IMR-90 (cell line): ENCODE results near the gene VPS13C. TPM values are rescaled to one million over a fixed set of nuclear protein-coding genes. Genes with fewer than 3 reads are reported as not detected.

ENCODE experiments used
- ATAC-seq: fragments of 200-7000 bp; cut with Tn5 transposase; 2 replicates; pipeline ENCODE4 v1.9.1; 2020; ENCODE audit warnings: low read depth, mild to moderate bottlenecking, moderate library complexity
- BruUV-seq: library from RNA; stranded (reverse); fragments of 400-500 nt; replicated peaks from 2 replicates; lab custom pipeline; 2021; lab: Mats Ljungman, UMichigan
- CTCF ChIA-PET: fragments of 300-600 bp; formaldehyde crosslinking; extraction: SDS; loops from one replicate; lab custom pipeline; 2021; ENCODE audit warnings: antibody characterized with exemption; lab: Yijun Ruan, JAX
- POLR2A ChIA-PET: fragments of 300-600 bp; sonication (Branson Sonifier 250); formaldehyde crosslinking; loops from one replicate; lab custom pipeline; 2022; ENCODE audit warnings: antibody characterized with exemption; ENCODE audit not compliant: unreplicated experiment; lab: Charles Lee
- DNase-seq: peaks from one replicate; pipeline ENCODE4 v3.0.0; 2013
- H2AFZ ChIP-seq: replicated peaks from 2 replicates; pipeline ENCODE3; 2013; ENCODE audit warnings: low read length, mild to moderate bottlenecking; ENCODE audit not compliant: poor library complexity
- H2AK5ac ChIP-seq: 2 replicates; pipeline ENCODE4 v1.6.1; 2013; ENCODE audit warnings: low read depth, low read length, inconsistent platforms
- H2AK9ac ChIP-seq: replicated peaks from 2 replicates; pipeline ENCODE3; 2013; ENCODE audit warnings: mild to moderate bottlenecking, low read depth, low read length, moderate library complexity; ENCODE audit not compliant: poor library complexity
- H2BK120ac ChIP-seq: 2 replicates; pipeline ENCODE4 v1.6.1; 2013; ENCODE audit warnings: low read depth, low read length, inconsistent platforms
- H2BK15ac ChIP-seq: 3 replicates; pipeline ENCODE4 v1.6.1; 2013; ENCODE audit warnings: low read depth, low read length, inconsistent platforms
- H2BK20ac ChIP-seq: 2 replicates; pipeline ENCODE4 v1.6.1; 2013; ENCODE audit warnings: low read depth, mild to moderate bottlenecking, inconsistent platforms, low read length, moderate library complexity
- H2BK5ac ChIP-seq: 2 replicates; pipeline ENCODE4 v1.6.1; 2013; ENCODE audit warnings: mild to moderate bottlenecking, low read depth, low read length, inconsistent platforms; ENCODE audit not compliant: poor library complexity, severe bottlenecking
- H3K14ac ChIP-seq: replicated peaks from 2 replicates; pipeline ENCODE4 v1.6.1; 2013; ENCODE audit warnings: low read depth, low read length, inconsistent platforms
- H3K18ac ChIP-seq: 2 replicates; pipeline ENCODE4 v1.6.1; 2013; ENCODE audit warnings: low read depth, low read length, control low read depth
- H3K23ac ChIP-seq: 2 replicates; pipeline ENCODE4 v1.6.1; 2013; ENCODE audit warnings: low read depth, low read length, inconsistent platforms
- H3K27ac ChIP-seq: 2 replicates; pipeline ENCODE4 v1.5.1; 2013; ENCODE audit warnings: mild to moderate bottlenecking, control low read depth, low read length; ENCODE audit not compliant: insufficient read depth
- H3K27me3 ChIP-seq: 2 replicates; pipeline ENCODE4 v1.6.1; 2013; ENCODE audit warnings: low read length; ENCODE audit not compliant: control insufficient read depth, insufficient read depth
- H3K36me3 ChIP-seq: 2 replicates; pipeline ENCODE4 v1.6.1; 2013; ENCODE audit warnings: low read length, mixed read lengths; ENCODE audit not compliant: control insufficient read depth, insufficient read depth
- H3K4ac ChIP-seq: 2 replicates; pipeline ENCODE4 v1.6.1; 2013; ENCODE audit warnings: low read depth, low read length, inconsistent platforms
- H3K4me1 ChIP-seq: 2 replicates; pipeline ENCODE4 v1.6.1; 2013; ENCODE audit warnings: low read length, mixed read lengths; ENCODE audit not compliant: control insufficient read depth, insufficient read depth
- H3K4me2 ChIP-seq: 2 replicates; pipeline ENCODE4 v1.6.1; 2013; ENCODE audit warnings: low read depth, mild to moderate bottlenecking, control low read depth, low read length, moderate library complexity
- H3K4me3 ChIP-seq: 2 replicates; pipeline ENCODE4 v1.5.1; 2013; ENCODE audit warnings: low read depth, mild to moderate bottlenecking, control low read depth, low read length, moderate library complexity; ENCODE audit not compliant: insufficient read depth
- H3K56ac ChIP-seq: 2 replicates; pipeline ENCODE4 v1.6.1; 2013; ENCODE audit warnings: low read length, inconsistent platforms; ENCODE audit not compliant: insufficient read depth; ENCODE audit errors: extremely low read depth
- H3K79me1 ChIP-seq, 2 experiments: 2 replicates each; pipeline ENCODE4 v1.6.1; 2013; ENCODE audit warnings: low read length in 2 of 2, inconsistent platforms in 1 of 2, low read depth in 1 of 2
- H3K9ac ChIP-seq: 2 replicates; pipeline ENCODE4 v1.6.1; 2013; ENCODE audit warnings: low read depth, low read length, control low read depth
- H3K9me1 ChIP-seq: 2 replicates; pipeline ENCODE4 v1.6.1; 2013; ENCODE audit warnings: low read length, inconsistent platforms; ENCODE audit not compliant: insufficient read depth
- H3K9me3 ChIP-seq: 2 replicates; pipeline ENCODE4 v1.6.1; 2013; ENCODE audit warnings: low read length; ENCODE audit not compliant: control insufficient read depth, insufficient read depth
- H4K20me1 ChIP-seq: 2 replicates; pipeline ENCODE4 v1.6.1; 2013; ENCODE audit warnings: low read length, inconsistent platforms; ENCODE audit not compliant: insufficient read depth
- H4K5ac ChIP-seq: 2 replicates; pipeline ENCODE4 v1.6.1; 2013; ENCODE audit warnings: mild to moderate bottlenecking, low read depth, low read length, control low read depth
- H4K8ac ChIP-seq, 2 experiments: 2 replicates each; pipeline ENCODE4 v1.6.1; 2013; ENCODE audit warnings: low read depth in 2 of 2, low read length in 2 of 2, control low read depth in 1 of 2, inconsistent platforms in 1 of 2
- H4K91ac ChIP-seq: 2 replicates; pipeline ENCODE4 v1.6.1; 2013; ENCODE audit warnings: low read depth, low read length, inconsistent platforms; ENCODE audit not compliant: insufficient read depth
- CEBPB ChIP-seq: IDR thresholded peaks from 2 replicates; pipeline ENCODE4 v1.6.1; 2012; ENCODE audit warnings: low read depth, low read length, improper control_type of control experiment
- WGBS, 2 experiments: methylation state at CpG; one replicate each; pipeline versions ENCODE4 v1.1.5 to v1.1.7; 2013; ENCODE audit warnings: missing lambda C conversion rate in 2 of 2; ENCODE audit not compliant: insufficient read length in 1 of 2; ENCODE audit errors: extremely low coverage in 2 of 2; 5-methylcytosine and 5-hydroxymethylcytosine counted together
- dilution Hi-C: fragments of 300-500 bp; cut with HindIII; formaldehyde crosslinking; loops from one replicate; pipeline ENCODE4 v1.14.3; 2018; ENCODE audit warnings: low sequenced_read_pairs; ENCODE audit not compliant: unreplicated experiment
- in situ Hi-C: fragments of 300-500 bp; cut with MboI; formaldehyde crosslinking; loops from 3 replicates; pipeline ENCODE4 v1.14.3; 2019; ENCODE audit warnings: low sequenced_read_pairs, inconsistent platforms, mixed read lengths
- intact Hi-C: fragments of 100-400 bp; cut with micrococcal nuclease; formaldehyde crosslinking; loops from 2 replicates; pipeline ENCODE4 v1.10.0; 2022
- polyA plus RNA-seq, 3 experiments: library from polyadenylated mRNA; depleted of rRNA; stranded (reverse); fragments of >200 nt; gene quantifications; 2 replicates each; pipeline ENCODE4 v1.2.3, GENCODE V29; 2012; ENCODE audit warnings: low replicate concordance in 1 of 3
- total RNA-seq: library from RNA; depleted of rRNA; stranded (reverse); fragments of >200 nt; gene quantifications from 2 replicates; pipeline ENCODE4 v1.2.3, GENCODE V29; 2012
- TF ChIP-seq, protein P1 (sequence below): conservative IDR thresholded peaks from 2 replicates; pipeline ENCODE4 v1.5.1; 2012; ENCODE audit warnings: mild to moderate bottlenecking, low read depth, low read length, improper control_type of control experiment

The VPS13C gene
- total and polyA plus RNA-seq, 2 of the 4 experiments (the other 2 are of a cell fraction), result 8.1 to 32.8 TPM

DNA sequence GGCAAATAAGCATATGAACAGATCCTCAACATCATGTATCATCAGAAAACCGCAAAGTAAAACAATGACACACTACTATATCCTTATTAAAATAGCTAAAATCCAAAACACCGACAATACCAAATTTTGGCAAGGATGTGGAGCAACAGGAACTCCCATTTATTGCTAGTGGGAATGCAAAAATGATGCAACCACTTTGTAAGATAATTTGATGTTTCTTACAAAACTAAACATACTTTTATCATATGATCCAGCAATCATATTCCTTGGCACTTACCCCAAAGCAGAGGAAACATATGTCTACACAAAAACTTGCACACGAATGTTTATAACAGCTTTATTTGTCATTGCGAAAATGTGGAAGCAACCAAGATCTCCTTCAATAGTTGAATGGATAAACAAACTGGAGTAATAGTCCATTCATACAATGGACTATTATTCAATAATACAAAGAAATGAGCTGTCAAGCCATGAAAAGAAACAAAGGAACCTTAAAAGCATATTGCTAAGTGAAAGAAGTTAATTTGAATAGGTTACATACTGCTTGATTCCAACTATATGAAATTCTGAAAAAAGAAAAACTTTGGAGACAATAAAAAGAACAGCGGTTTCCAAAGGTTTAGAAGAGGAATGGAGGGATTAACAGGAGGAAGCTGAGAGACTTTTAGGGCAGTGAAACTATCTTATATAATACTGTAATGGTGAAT, 172.0 kb downstream of the VPS13C start:
- peak; percentile 22; the same call in 1 of the 2 replicates for TF ChIP-seq CEBPB
- TF ChIP-seq, protein P1, sequence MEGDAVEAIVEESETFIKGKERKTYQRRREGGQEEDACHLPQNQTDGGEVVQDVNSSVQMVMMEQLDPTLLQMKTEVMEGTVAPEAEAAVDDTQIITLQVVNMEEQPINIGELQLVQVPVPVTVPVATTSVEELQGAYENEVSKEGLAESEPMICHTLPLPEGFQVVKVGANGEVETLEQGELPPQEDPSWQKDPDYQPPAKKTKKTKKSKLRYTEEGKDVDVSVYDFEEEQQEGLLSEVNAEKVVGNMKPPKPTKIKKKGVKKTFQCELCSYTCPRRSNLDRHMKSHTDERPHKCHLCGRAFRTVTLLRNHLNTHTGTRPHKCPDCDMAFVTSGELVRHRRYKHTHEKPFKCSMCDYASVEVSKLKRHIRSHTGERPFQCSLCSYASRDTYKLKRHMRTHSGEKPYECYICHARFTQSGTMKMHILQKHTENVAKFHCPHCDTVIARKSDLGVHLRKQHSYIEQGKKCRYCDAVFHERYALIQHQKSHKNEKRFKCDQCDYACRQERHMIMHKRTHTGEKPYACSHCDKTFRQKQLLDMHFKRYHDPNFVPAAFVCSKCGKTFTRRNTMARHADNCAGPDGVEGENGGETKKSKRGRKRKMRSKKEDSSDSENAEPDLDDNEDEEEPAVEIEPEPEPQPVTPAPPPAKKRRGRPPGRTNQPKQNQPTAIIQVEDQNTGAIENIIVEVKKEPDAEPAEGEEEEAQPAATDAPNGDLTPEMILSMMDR, result no peak
- Histone ChIP-seq H3K4ac (no peak overlapping the region), H4K8ac (no peak overlapping the region), H3K9me3 (peaks cover 3% of the 10 kb centered on the region; the same call in 1 of the 2 replicates), H3K79me1 (no peaks in the 10 kb centered on the region), H2AK9ac (no peak overlapping the region), H3K4me3 (no peak overlapping the region), H3K14ac (no peak overlapping the region), H3K36me3 (0 out of 2 replicates have a peak, but pooled peaks cover 2% of the 10 kb centered on the region), H2BK15ac (no peak overlapping the region), H4K91ac (no peak overlapping the region), H2AFZ (no peak overlapping the region), H3K23ac (no peak overlapping the region), H3K4me1 (no peaks in the 10 kb centered on the region), H3K9me1 (0 out of 2 replicates have a peak, but pooled peaks cover 3% of the 10 kb centered on the region), H3K27ac (no peak overlapping the region), H2AK5ac (no peak overlapping the region), H3K27me3 (no peaks in the 10 kb centered on the region), H2BK5ac (no peak overlapping the region), H3K4me2 (no peak overlapping the region), H4K20me1 (no peaks in the 10 kb centered on the region), H3K18ac (no peak overlapping the region), H3K9ac (no peak overlapping the region), H3K56ac (no peak overlapping the region), H2BK120ac (no peak overlapping the region), H4K5ac (no peak overlapping the region), H2BK20ac (no peak overlapping the region)
- no TSS peak for BruUV-seq
- POLR2A ChIA-PET, result no interaction called here
- DNase-seq (peak; percentile 24), ATAC-seq (no peak)
- WGBS, 2 experiments, result no CpG with 5 or more reads among the region's 5 CpGs
- intact Hi-C loops (no loop called here), in situ Hi-C loops (no loop called here), dilution Hi-C loops (no loop called here)
- CTCF ChIA-PET, result no interaction called here
